ENCODE results near the gene NLGN4Y.

NLGN4Y gene

GRCh38 chrY:14644157-14644952 lies 120.0 kb downstream of the NLGN4Y start:
- no peak for DNase-seq

- DNase-seq: no peak
These were observed 154.9 kb downstream of the NLGN4Y start for GRCh38 chrY:14679181-14679580.

- no peak for DNase-seq
These were observed 170.2 kb downstream of the NLGN4Y start for GRCh38 chrY:14694543-14694942.

- no peak for DNase-seq
These were observed 183.8 kb downstream of the NLGN4Y start for GRCh38 chrY:14708158-14708557.

- DNase-seq: no peak
These were observed 217.3 kb downstream of the NLGN4Y start for GRCh38 chrY:14741596-14741995.

GRCh38 chrY:14748329-14748728 lies 224.0 kb downstream of the NLGN4Y start:
- peak in 1 of 51 donors; percentile 5 for DNase-seq

GRCh38 chrY:14755571-14755970 lies 231.2 kb downstream of the NLGN4Y start:
- no peak for DNase-seq

- no peak for DNase-seq
These were observed 238.6 kb downstream of the NLGN4Y start for GRCh38 chrY:14762903-14763302.

- DNase-seq: peak in 11 of 51 donors; percentile 0 to 44 (median 2)
These were observed 239.3 kb downstream of the NLGN4Y start for GRCh38 chrY:14763600-14763999.

GRCh38 chrY:14778208-14778607 lies 253.9 kb downstream of the NLGN4Y start:
- no peak for DNase-seq

- DNase-seq: no peak
These were observed 268.8 kb downstream of the NLGN4Y start for GRCh38 chrY:14793104-14793503.

GRCh38 chrY:14793674-14794073 lies 269.3 kb downstream of the NLGN4Y start:
- no peak for DNase-seq

GRCh38 chrY:14798010-14798409 lies 273.7 kb downstream of the NLGN4Y start:
- DNase-seq: no peak

GRCh38 chrY:14801096-14801495 lies 276.8 kb downstream of the NLGN4Y start:
- DNase-seq: peak in 9 of 51 donors; percentile 0 to 3 (median 0)

- DNase-seq: no peak
These were observed 277.8 kb downstream of the NLGN4Y start for GRCh38 chrY:14802125-14802524.

GRCh38 chrY:14804041-14804440 lies 279.7 kb downstream of the NLGN4Y start:
- DNase-seq: no peak

GRCh38 chrY:14818452-14818851 lies 294.1 kb downstream of the NLGN4Y start:
- DNase-seq: no peak

GRCh38 chrY:14822201-14822600 lies 297.9 kb downstream of the NLGN4Y start:
- DNase-seq: peak in 1 of 51 donors; percentile 24

GRCh38 chrY:14822906-14823305 lies 298.6 kb downstream of the NLGN4Y start:
- no peak for DNase-seq

GRCh38 chrY:14824583-14824982 lies 300.3 kb downstream of the NLGN4Y start:
- DNase-seq: no peak

- DNase-seq: no peak
These were observed 301.4 kb downstream of the NLGN4Y start for GRCh38 chrY:14825728-14826127.

- DNase-seq: peak in 1 of 51 donors; percentile 0
These were observed 304.2 kb downstream of the NLGN4Y start for GRCh38 chrY:14828531-14828930.

GRCh38 chrY:14829366-14829885 lies 305.1 kb downstream of the NLGN4Y start:
- DNase-seq: peak in 23 of 51 donors; percentile 0 to 37 (median 2)
